PC-3 (cell line): ENCODE measurements around the gene IL18BP. TPM values are rescaled to one million over a fixed set of nuclear protein-coding genes. Genes with fewer than 3 reads are reported as not detected.
A peak's percentile ranks its signal among the peaks of the same experiment; 100 is the strongest.

Experiments
- ATAC-seq: fragments of 200-7000 bp; cut with Tn5 transposase; 2 replicates; pipeline ENCODE4 v1.9.1; 2020; ENCODE audit warnings: mild to moderate bottlenecking, moderate library complexity
- BruUV-seq: library from RNA; stranded (reverse); fragments of 400-500 nt; replicated peaks from 2 replicates; lab custom pipeline; 2021; lab: Mats Ljungman, UMichigan
- CTCF ChIA-PET: fragments of 300-600 bp; sonication (Branson Sonifier 250); formaldehyde crosslinking; loops from one replicate; lab custom pipeline; 2022; ENCODE audit warnings: antibody characterized with exemption; lab: Charles Lee
- POLR2A ChIA-PET: fragments of 300-600 bp; sonication (Branson Sonifier 250); formaldehyde crosslinking; loops from one replicate; lab custom pipeline; 2022; ENCODE audit warnings: antibody characterized with exemption; ENCODE audit not compliant: unreplicated experiment; lab: Charles Lee
- DNase-seq: peaks from one replicate; pipeline ENCODE4 v3.0.0-alpha.2; 2015
- H2AFZ ChIP-seq: fragments of 300-600 bp; sonication (generic); 2 replicates; pipeline ENCODE4 v1.6.0; 2016; ENCODE audit warnings: antibody characterized with exemption, low read length
- H3F3A ChIP-seq: fragments of 300-600 bp; sonication (generic); one replicate; pipeline ENCODE4 v1.6.0; 2017; ENCODE audit warnings: antibody characterized with exemption, low read length, control low read depth, mild to moderate bottlenecking; ENCODE audit not compliant: unreplicated experiment
- H3K27ac ChIP-seq: fragments of 300-600 bp; sonication (generic); 2 replicates; pipeline ENCODE4 v1.5.1; 2016; ENCODE audit warnings: mild to moderate bottlenecking, low read length
- H3K27me3 ChIP-seq: fragments of 300-600 bp; sonication (generic); 2 replicates; pipeline ENCODE4 v1.6.1; 2016; ENCODE audit warnings: low read length, mixed read lengths
- H3K36me3 ChIP-seq: fragments of 300-600 bp; sonication (generic); 2 replicates; pipeline ENCODE4 v1.6.1; 2016; ENCODE audit warnings: low read depth, mixed run types, low read length, mixed read lengths
- H3K4me1 ChIP-seq: fragments of 300-600 bp; sonication (generic); 2 replicates; pipeline ENCODE4 v1.5.1; 2016; ENCODE audit warnings: low read length; ENCODE audit not compliant: insufficient read depth
- H3K4me2 ChIP-seq: fragments of 300-600 bp; sonication (generic); 2 replicates; pipeline ENCODE4 v1.6.0; 2016; ENCODE audit warnings: low read length
- H3K4me3 ChIP-seq: fragments of 300-600 bp; sonication (generic); 2 replicates; pipeline ENCODE4 v1.5.1; 2016; ENCODE audit warnings: mild to moderate bottlenecking, low read length, mixed read lengths
- H3K79me2 ChIP-seq: fragments of 300-600 bp; sonication (generic); 2 replicates; pipeline ENCODE4 v1.6.1; 2017; ENCODE audit warnings: low read length, mixed read lengths
- H3K9ac ChIP-seq: fragments of 300-600 bp; sonication (generic); 2 replicates; pipeline ENCODE4 v1.6.0; 2016; ENCODE audit warnings: mild to moderate bottlenecking, low read length
- H3K9me2 ChIP-seq: fragments of 300-600 bp; sonication (generic); replicated peaks from 2 replicates; pipeline ENCODE4 v1.6.1; 2016; ENCODE audit warnings: mixed run types, low read length, mixed read lengths
- H3K9me3 ChIP-seq: fragments of 300-600 bp; sonication (generic); 2 replicates; pipeline ENCODE4 v1.6.1; 2016; ENCODE audit warnings: low read length, mixed read lengths
- H4K20me1 ChIP-seq: fragments of 300-600 bp; sonication (generic); 2 replicates; pipeline ENCODE4 v1.6.1; 2016; ENCODE audit warnings: low read length, mixed read lengths
- EZH2 ChIP-seq: fragments of 300-600 bp; sonication (generic); IDR thresholded peaks from one replicate; pipeline ENCODE4 v1.6.1; 2017; ENCODE audit warnings: antibody characterized with exemption, mild to moderate bottlenecking, low read length; ENCODE audit not compliant: unreplicated experiment
- EZH2phosphoT487 ChIP-seq: fragments of 300-600 bp; sonication (generic); IDR thresholded peaks from 2 replicates; pipeline ENCODE4 v1.6.1; 2018; ENCODE audit warnings: mild to moderate bottlenecking, antibody characterized with exemption, low read length, borderline replicate concordance
- intact Hi-C: fragments of 100-400 bp; cut with micrococcal nuclease; formaldehyde crosslinking; loops from 2 replicates; pipeline ENCODE4 v1.9.0; 2023
- total RNA-seq: library from RNA; depleted of rRNA; stranded (reverse); fragments of >200 nt; gene quantifications from 2 replicates; pipeline ENCODE4 v1.2.3, GENCODE V29; 2014
- TF ChIP-seq, protein P1 (sequence below): fragments of 300-600 bp; sonication (generic); conservative IDR thresholded peaks from 2 replicates; pipeline ENCODE4 v1.5.1; 2017; ENCODE audit warnings: antibody characterized with exemption, low read depth, mild to moderate bottlenecking, low read length

IL18BP gene
- total RNA-seq, 1 experiment from 2014 or later, result 7.2 TPM

DNA sequence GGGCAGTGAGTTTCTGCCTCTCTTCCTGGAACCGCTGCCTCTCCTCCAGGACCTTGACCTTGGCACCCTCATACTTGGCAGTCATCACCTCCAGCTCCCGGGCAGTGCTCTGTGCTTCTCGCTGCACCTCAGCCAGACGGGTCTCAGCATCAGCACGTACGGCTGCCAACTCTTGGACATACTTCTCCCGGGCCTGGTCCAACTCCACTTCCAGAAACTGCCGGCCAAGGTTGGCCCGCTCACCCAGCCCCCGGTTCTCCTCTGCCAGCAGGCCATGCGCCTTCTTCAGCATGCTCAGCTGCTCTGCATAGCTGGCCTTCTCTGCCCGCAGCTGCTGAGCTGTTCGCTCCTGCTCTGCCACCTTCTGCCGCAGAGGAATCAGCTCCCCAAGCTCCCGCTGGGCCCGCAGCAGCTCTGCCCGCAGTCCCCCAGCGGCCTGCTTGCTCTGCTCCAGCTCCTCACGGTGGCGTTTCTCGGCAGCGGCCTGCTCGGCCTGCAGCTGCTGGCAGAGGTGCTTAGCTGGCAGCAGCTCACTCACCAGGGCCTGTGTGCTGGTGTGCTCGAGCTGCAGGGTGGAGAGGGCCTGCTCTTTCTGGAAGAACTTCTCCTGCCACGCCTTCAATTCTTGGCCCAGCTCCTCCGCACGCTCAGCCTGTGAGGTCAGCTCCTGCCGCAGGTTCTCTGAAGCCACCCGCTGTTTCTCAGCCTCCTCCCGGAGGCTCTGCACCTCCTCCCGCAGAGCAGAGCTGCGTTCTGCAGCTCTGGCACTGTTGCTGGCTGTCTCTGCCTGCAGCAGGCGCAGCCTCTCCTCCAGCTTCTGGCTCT lies 14.4 kb downstream of the IL18BP start:
- DNase-seq, result peak; percentile 39
- Histone ChIP-seq H3K9me3 (no peaks in the 10 kb centered on the region), H2AFZ (no peak overlapping the region), H3K36me3 (peaks cover 83% of the 10 kb centered on the region), H3K4me1 (no peaks in the 10 kb centered on the region), H3K4me2 (no peak overlapping the region), H4K20me1 (no peaks in the 10 kb centered on the region; the same call in 1 of the 2 replicates), H3K27ac (no peak overlapping the region), H3F3A (no peaks in the 10 kb centered on the region), H3K9me2 (no peaks in the 10 kb centered on the region), H3K4me3 (no peak overlapping the region), H3K9ac (no peak overlapping the region), H3K27me3 (no peaks in the 10 kb centered on the region), H3K79me2 (no peaks in the 10 kb centered on the region)
- ChIA-PET CTCF (interaction anchor here (1.5 kb wide), 1 partner anchor 12 kb away, joined by 6 read pairs; no protein-coding TSS in a partner anchor), POLR2A (interaction anchor here (0.6 kb wide), 2 partner anchors 84 to 1294 kb away, joined by 3 to 14 read pairs; no protein-coding TSS in a partner anchor)
- BruUV-seq, result no TSS peak
- ATAC-seq, result peak; percentile 75
- no peak for TF ChIP-seq EZH2phosphoT487
- TF ChIP-seq EZH2, result no peak
- TF ChIP-seq, protein P1, sequence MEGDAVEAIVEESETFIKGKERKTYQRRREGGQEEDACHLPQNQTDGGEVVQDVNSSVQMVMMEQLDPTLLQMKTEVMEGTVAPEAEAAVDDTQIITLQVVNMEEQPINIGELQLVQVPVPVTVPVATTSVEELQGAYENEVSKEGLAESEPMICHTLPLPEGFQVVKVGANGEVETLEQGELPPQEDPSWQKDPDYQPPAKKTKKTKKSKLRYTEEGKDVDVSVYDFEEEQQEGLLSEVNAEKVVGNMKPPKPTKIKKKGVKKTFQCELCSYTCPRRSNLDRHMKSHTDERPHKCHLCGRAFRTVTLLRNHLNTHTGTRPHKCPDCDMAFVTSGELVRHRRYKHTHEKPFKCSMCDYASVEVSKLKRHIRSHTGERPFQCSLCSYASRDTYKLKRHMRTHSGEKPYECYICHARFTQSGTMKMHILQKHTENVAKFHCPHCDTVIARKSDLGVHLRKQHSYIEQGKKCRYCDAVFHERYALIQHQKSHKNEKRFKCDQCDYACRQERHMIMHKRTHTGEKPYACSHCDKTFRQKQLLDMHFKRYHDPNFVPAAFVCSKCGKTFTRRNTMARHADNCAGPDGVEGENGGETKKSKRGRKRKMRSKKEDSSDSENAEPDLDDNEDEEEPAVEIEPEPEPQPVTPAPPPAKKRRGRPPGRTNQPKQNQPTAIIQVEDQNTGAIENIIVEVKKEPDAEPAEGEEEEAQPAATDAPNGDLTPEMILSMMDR, result no peak
- intact Hi-C loops, result no loop called here

GRCh38 chr11:72013765-72014711 lies 15.3 kb downstream of the IL18BP start:
- Histone ChIP-seq H3K4me2 (no peak overlapping the region), H3K4me3 (no peak overlapping the region), H3K79me2 (no peaks in the 10 kb centered on the region), H3K27me3 (no peaks in the 10 kb centered on the region), H3K36me3 (peaks cover 84% of the 10 kb centered on the region), H3K9me3 (no peaks in the 10 kb centered on the region), H3K4me1 (no peaks in the 10 kb centered on the region), H3F3A (no peaks in the 10 kb centered on the region), H3K9ac (no peak overlapping the region), H3K27ac (no peak overlapping the region), H3K9me2 (no peaks in the 10 kb centered on the region), H2AFZ (no peak overlapping the region), H4K20me1 (no peaks in the 10 kb centered on the region; the same call in 1 of the 2 replicates)
- ChIA-PET POLR2A (interaction anchor here (0.6 kb wide), 1 partner anchor 1293 kb away, joined by 14 read pairs; no protein-coding TSS in a partner anchor), CTCF (interaction anchor here (0.6 kb wide), 1 partner anchor 31 kb away, joined by 3 read pairs; no protein-coding TSS in a partner anchor)
- peak; percentile 4 for ATAC-seq
- no peak for DNase-seq
- intact Hi-C loops, result no loop called here
- no peak for TF ChIP-seq EZH2phosphoT487
- TF ChIP-seq, protein P1, result no peak
- no peak for TF ChIP-seq EZH2
- BruUV-seq, result no TSS peak
